IMR-90 (cell line): ENCODE results near the gene ANKRD34B. TPM values are rescaled to one million over a fixed set of nuclear protein-coding genes. Genes with fewer than 3 reads are reported as not detected.

Experiments used
- ATAC-seq: fragments of 200-7000 bp; cut with Tn5 transposase; 2 replicates; pipeline ENCODE4 v1.9.1; 2020; ENCODE audit warnings: low read depth, mild to moderate bottlenecking, moderate library complexity
- BruUV-seq: library from RNA; stranded (reverse); fragments of 400-500 nt; replicated peaks from 2 replicates; lab custom pipeline; 2021; lab: Mats Ljungman, UMichigan
- CTCF ChIA-PET: fragments of 300-600 bp; formaldehyde crosslinking; extraction: SDS; loops from one replicate; lab custom pipeline; 2021; ENCODE audit warnings: antibody characterized with exemption; lab: Yijun Ruan, JAX
- POLR2A ChIA-PET: fragments of 300-600 bp; sonication (Branson Sonifier 250); formaldehyde crosslinking; loops from one replicate; lab custom pipeline; 2022; ENCODE audit warnings: antibody characterized with exemption; ENCODE audit not compliant: unreplicated experiment; lab: Charles Lee
- DNase-seq: peaks from one replicate; pipeline ENCODE4 v3.0.0; 2013
- H2AFZ ChIP-seq: replicated peaks from 2 replicates; pipeline ENCODE3; 2013; ENCODE audit warnings: low read length, mild to moderate bottlenecking; ENCODE audit not compliant: poor library complexity
- H2AK5ac ChIP-seq: 2 replicates; pipeline ENCODE4 v1.6.1; 2013; ENCODE audit warnings: low read depth, low read length, inconsistent platforms
- H2AK9ac ChIP-seq: replicated peaks from 2 replicates; pipeline ENCODE3; 2013; ENCODE audit warnings: mild to moderate bottlenecking, low read depth, low read length, moderate library complexity; ENCODE audit not compliant: poor library complexity
- H2BK120ac ChIP-seq: 2 replicates; pipeline ENCODE4 v1.6.1; 2013; ENCODE audit warnings: low read depth, low read length, inconsistent platforms
- H2BK15ac ChIP-seq: 3 replicates; pipeline ENCODE4 v1.6.1; 2013; ENCODE audit warnings: low read depth, low read length, inconsistent platforms
- H2BK20ac ChIP-seq: 2 replicates; pipeline ENCODE4 v1.6.1; 2013; ENCODE audit warnings: low read depth, mild to moderate bottlenecking, inconsistent platforms, low read length, moderate library complexity
- H2BK5ac ChIP-seq: 2 replicates; pipeline ENCODE4 v1.6.1; 2013; ENCODE audit warnings: mild to moderate bottlenecking, low read depth, low read length, inconsistent platforms; ENCODE audit not compliant: poor library complexity, severe bottlenecking
- H3K14ac ChIP-seq: replicated peaks from 2 replicates; pipeline ENCODE4 v1.6.1; 2013; ENCODE audit warnings: low read depth, low read length, inconsistent platforms
- H3K18ac ChIP-seq: 2 replicates; pipeline ENCODE4 v1.6.1; 2013; ENCODE audit warnings: low read depth, low read length, control low read depth
- H3K23ac ChIP-seq: 2 replicates; pipeline ENCODE4 v1.6.1; 2013; ENCODE audit warnings: low read depth, low read length, inconsistent platforms
- H3K27ac ChIP-seq: 2 replicates; pipeline ENCODE4 v1.5.1; 2013; ENCODE audit warnings: mild to moderate bottlenecking, control low read depth, low read length; ENCODE audit not compliant: insufficient read depth
- H3K27me3 ChIP-seq: 2 replicates; pipeline ENCODE4 v1.6.1; 2013; ENCODE audit warnings: low read length; ENCODE audit not compliant: control insufficient read depth, insufficient read depth
- H3K36me3 ChIP-seq: 2 replicates; pipeline ENCODE4 v1.6.1; 2013; ENCODE audit warnings: low read length, mixed read lengths; ENCODE audit not compliant: control insufficient read depth, insufficient read depth
- H3K4ac ChIP-seq: 2 replicates; pipeline ENCODE4 v1.6.1; 2013; ENCODE audit warnings: low read depth, low read length, inconsistent platforms
- H3K4me1 ChIP-seq: 2 replicates; pipeline ENCODE4 v1.6.1; 2013; ENCODE audit warnings: low read length, mixed read lengths; ENCODE audit not compliant: control insufficient read depth, insufficient read depth
- H3K4me2 ChIP-seq: 2 replicates; pipeline ENCODE4 v1.6.1; 2013; ENCODE audit warnings: low read depth, mild to moderate bottlenecking, control low read depth, low read length, moderate library complexity
- H3K4me3 ChIP-seq: 2 replicates; pipeline ENCODE4 v1.5.1; 2013; ENCODE audit warnings: low read depth, mild to moderate bottlenecking, control low read depth, low read length, moderate library complexity; ENCODE audit not compliant: insufficient read depth
- H3K56ac ChIP-seq: 2 replicates; pipeline ENCODE4 v1.6.1; 2013; ENCODE audit warnings: low read length, inconsistent platforms; ENCODE audit not compliant: insufficient read depth; ENCODE audit errors: extremely low read depth
- H3K79me1 ChIP-seq, 2 experiments: 2 replicates each; pipeline ENCODE4 v1.6.1; 2013; ENCODE audit warnings: low read length in 2 of 2, inconsistent platforms in 1 of 2, low read depth in 1 of 2
- H3K9ac ChIP-seq: 2 replicates; pipeline ENCODE4 v1.6.1; 2013; ENCODE audit warnings: low read depth, low read length, control low read depth
- H3K9me1 ChIP-seq: 2 replicates; pipeline ENCODE4 v1.6.1; 2013; ENCODE audit warnings: low read length, inconsistent platforms; ENCODE audit not compliant: insufficient read depth
- H3K9me3 ChIP-seq: 2 replicates; pipeline ENCODE4 v1.6.1; 2013; ENCODE audit warnings: low read length; ENCODE audit not compliant: control insufficient read depth, insufficient read depth
- H4K20me1 ChIP-seq: 2 replicates; pipeline ENCODE4 v1.6.1; 2013; ENCODE audit warnings: low read length, inconsistent platforms; ENCODE audit not compliant: insufficient read depth
- H4K5ac ChIP-seq: 2 replicates; pipeline ENCODE4 v1.6.1; 2013; ENCODE audit warnings: mild to moderate bottlenecking, low read depth, low read length, control low read depth
- H4K8ac ChIP-seq, 2 experiments: 2 replicates each; pipeline ENCODE4 v1.6.1; 2013; ENCODE audit warnings: low read depth in 2 of 2, low read length in 2 of 2, control low read depth in 1 of 2, inconsistent platforms in 1 of 2
- H4K91ac ChIP-seq: 2 replicates; pipeline ENCODE4 v1.6.1; 2013; ENCODE audit warnings: low read depth, low read length, inconsistent platforms; ENCODE audit not compliant: insufficient read depth
- BHLHE40 ChIP-seq: fragments of 150-350 bp; IDR thresholded peaks from 2 replicates; pipeline ENCODE4 v1.6.1; 2016; ENCODE audit warnings: mild to moderate bottlenecking, low read depth, low read length
- CHD1 ChIP-seq: IDR thresholded peaks from 2 replicates; pipeline ENCODE4 v1.6.1; 2012; ENCODE audit warnings: low read depth, low read length, improper control_type of control experiment
- CTCF ChIP-seq: conservative IDR thresholded peaks from 2 replicates; pipeline ENCODE4 v1.5.1; 2012; ENCODE audit warnings: mild to moderate bottlenecking, low read depth, low read length, improper control_type of control experiment
- FOS ChIP-seq: fragments of 150-350 bp; IDR thresholded peaks from 2 replicates; pipeline ENCODE4 v1.6.1; 2016; ENCODE audit warnings: low read depth, low read length
- NFE2L2 ChIP-seq: fragments of 150-350 bp; IDR thresholded peaks from 2 replicates; pipeline ENCODE4 v1.6.1; 2016; ENCODE audit warnings: low read depth, mild to moderate bottlenecking, low read length
- POLR2A ChIP-seq: IDR thresholded peaks from 2 replicates; pipeline ENCODE4 v1.6.1; 2012; ENCODE audit warnings: mild to moderate bottlenecking, low read depth, low read length
- WGBS, 2 experiments: methylation state at CpG; one replicate each; pipeline versions ENCODE4 v1.1.5 to v1.1.7; 2013; ENCODE audit warnings: missing lambda C conversion rate in 2 of 2; ENCODE audit not compliant: insufficient read length in 1 of 2; ENCODE audit errors: extremely low coverage in 2 of 2; 5-methylcytosine and 5-hydroxymethylcytosine counted together
- dilution Hi-C: fragments of 300-500 bp; cut with HindIII; formaldehyde crosslinking; loops from one replicate; pipeline ENCODE4 v1.14.3; 2018; ENCODE audit warnings: low sequenced_read_pairs; ENCODE audit not compliant: unreplicated experiment
- in situ Hi-C: fragments of 300-500 bp; cut with MboI; formaldehyde crosslinking; loops from 3 replicates; pipeline ENCODE4 v1.14.3; 2019; ENCODE audit warnings: low sequenced_read_pairs, inconsistent platforms, mixed read lengths
- intact Hi-C: fragments of 100-400 bp; cut with micrococcal nuclease; formaldehyde crosslinking; loops from 2 replicates; pipeline ENCODE4 v1.10.0; 2022
- polyA plus RNA-seq, 3 experiments: library from polyadenylated mRNA; depleted of rRNA; stranded (reverse); fragments of >200 nt; gene quantifications; 2 replicates each; pipeline ENCODE4 v1.2.3, GENCODE V29; 2012; ENCODE audit warnings: low replicate concordance in 1 of 3
- total RNA-seq: library from RNA; depleted of rRNA; stranded (reverse); fragments of >200 nt; gene quantifications from 2 replicates; pipeline ENCODE4 v1.2.3, GENCODE V29; 2012

The ANKRD34B gene
- total and polyA plus RNA-seq, 2 of the 4 experiments (the other 2 are of a cell fraction): not detected

GRCh38 chr5:80609692-80610091 is 39.6 kb upstream of the ANKRD34B start:
- no peak overlapping the region for H3K9ac ChIP-seq
- no peak overlapping the region for H2AFZ ChIP-seq
- no peak overlapping the region for H2AK9ac ChIP-seq
- H2BK5ac ChIP-seq: no peak overlapping the region
- intact Hi-C loops: no loop called here
- TF ChIP-seq FOS: no peak
- TF ChIP-seq CHD1: no peak
- no peak for TF ChIP-seq CTCF
- TF ChIP-seq BHLHE40: no peak
- TF ChIP-seq NFE2L2: no peak
- no peak for TF ChIP-seq POLR2A
- no peaks in the 10 kb centered on the region for H4K20me1 ChIP-seq
- in situ Hi-C loops: no loop called here
- H3K27ac ChIP-seq: no peak overlapping the region
- H3K23ac ChIP-seq: no peak overlapping the region
- ATAC-seq (no peak), DNase-seq (no peak)
- H3K18ac ChIP-seq: no peak overlapping the region
- no peak overlapping the region for H2BK120ac ChIP-seq
- ChIA-PET POLR2A (no interaction called here), CTCF (no interaction called here)
- no peaks in the 10 kb centered on the region for H3K9me3 ChIP-seq
- no peaks in the 10 kb centered on the region for H3K9me1 ChIP-seq
- H2AK5ac ChIP-seq: no peak overlapping the region
- H3K4ac ChIP-seq: no peak overlapping the region
- no peaks in the 10 kb centered on the region for H3K79me1 ChIP-seq
- no peak overlapping the region for H4K5ac ChIP-seq
- H3K4me2 ChIP-seq: no peak overlapping the region
- H3K14ac ChIP-seq: no peak overlapping the region
- no TSS peak for BruUV-seq
- no peak overlapping the region for H4K8ac ChIP-seq
- H2BK20ac ChIP-seq: no peak overlapping the region
- dilution Hi-C loops: no loop called here
- no peak overlapping the region for H2BK15ac ChIP-seq
- no peak overlapping the region for H3K4me3 ChIP-seq
- whole genome bisulfite sequencing, 2 experiments: no CpG with 5 or more reads among the region's 1 CpG
- H3K4me1 ChIP-seq: no peaks in the 10 kb centered on the region
- H3K27me3 ChIP-seq: no peaks in the 10 kb centered on the region
- H3K56ac ChIP-seq: no peak overlapping the region
- H3K36me3 ChIP-seq: no peaks in the 10 kb centered on the region
- H4K91ac ChIP-seq: no peak overlapping the region
